Measurements from ENCODE around the gene COCH.
"Not testable (repeated sequence)": the region's sequence is repeated elsewhere in the genome, so short reads cannot be mapped to it uniquely, and the experiment has no call there.

Gene COCH

DNA sequence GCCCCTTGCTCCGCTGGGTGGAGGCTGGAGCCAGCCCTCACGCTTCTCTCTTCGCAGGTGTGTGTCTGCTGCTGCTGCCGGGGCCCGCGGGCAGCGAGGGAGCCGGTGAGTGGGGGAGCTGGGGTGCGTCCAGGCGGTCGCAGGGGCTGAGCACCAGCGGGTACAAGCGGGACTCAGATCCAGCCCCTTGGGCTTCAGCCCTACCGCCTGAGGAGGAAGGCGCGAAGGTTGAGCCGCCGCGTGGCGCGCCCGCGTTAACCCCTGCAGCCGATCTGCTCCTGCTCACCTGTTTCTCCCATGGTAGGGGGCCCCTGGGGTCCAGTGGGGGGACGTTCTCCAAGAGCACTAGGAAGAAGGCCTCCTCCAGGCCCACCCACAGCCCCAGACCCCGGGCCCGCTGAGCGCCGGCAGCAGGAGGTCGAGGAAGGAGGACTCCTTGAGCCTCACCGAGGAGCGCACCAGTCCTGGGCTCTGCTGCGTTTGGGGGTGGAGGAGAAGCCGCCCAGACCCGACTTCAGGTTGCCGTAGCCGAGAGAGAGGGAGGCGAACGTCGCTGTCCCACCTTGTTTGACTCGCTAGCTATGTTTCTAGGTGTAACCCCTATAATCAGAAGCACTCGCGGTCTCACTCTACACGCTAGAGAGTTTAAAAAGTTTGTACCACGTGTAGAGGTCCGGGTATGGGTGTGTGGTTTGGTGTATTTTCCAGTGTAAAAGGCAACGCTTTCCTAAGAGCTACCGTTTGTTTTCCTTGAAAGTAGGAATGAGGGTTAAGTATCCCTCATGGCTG, 834 bp downstream of the COCH start:
- intact Hi-C loops (cut with DNase I) = no loop called here
- DNase-seq = peak in 2 of 10 donors; percentile 63 to 85

DNA sequence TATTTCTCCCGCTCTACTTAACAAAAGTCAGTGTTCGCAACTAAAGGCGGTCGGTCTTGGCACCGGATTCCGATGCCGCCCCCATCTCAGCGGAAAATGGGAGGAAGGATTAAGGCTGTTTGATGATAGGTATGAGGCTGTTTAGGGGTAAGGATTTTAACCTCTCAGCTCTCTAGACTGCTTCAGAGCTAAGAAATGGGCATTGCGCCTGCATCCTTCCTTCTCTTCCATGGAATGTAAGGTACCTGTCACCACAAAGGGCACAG, 1.4 kb downstream of the COCH start:
- intact Hi-C loops (cut with DNase I) = no loop called here
- DNase-seq = no peak

DNA sequence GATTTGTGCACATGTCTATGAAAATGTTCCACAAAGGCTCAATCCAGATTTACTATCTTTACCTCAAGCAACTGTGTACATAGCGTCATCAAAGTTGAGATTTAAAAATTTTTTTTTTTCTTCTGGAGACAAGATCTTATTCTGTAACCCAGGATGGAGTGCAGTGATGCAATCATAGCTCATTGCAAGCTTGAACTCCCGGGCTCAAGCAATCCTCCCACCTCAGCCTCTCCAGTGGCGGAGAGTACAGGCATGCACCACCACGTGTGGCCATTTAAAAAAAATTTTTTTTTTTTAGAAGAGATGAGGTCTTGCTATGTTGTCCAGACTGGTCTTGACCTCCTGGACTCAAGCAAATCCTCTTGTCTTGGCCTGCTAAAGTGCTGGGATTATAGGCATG, 2.3 kb downstream of the COCH start:
- no peak for DNase-seq
- intact Hi-C loops (cut with DNase I) = no loop called here

DNA sequence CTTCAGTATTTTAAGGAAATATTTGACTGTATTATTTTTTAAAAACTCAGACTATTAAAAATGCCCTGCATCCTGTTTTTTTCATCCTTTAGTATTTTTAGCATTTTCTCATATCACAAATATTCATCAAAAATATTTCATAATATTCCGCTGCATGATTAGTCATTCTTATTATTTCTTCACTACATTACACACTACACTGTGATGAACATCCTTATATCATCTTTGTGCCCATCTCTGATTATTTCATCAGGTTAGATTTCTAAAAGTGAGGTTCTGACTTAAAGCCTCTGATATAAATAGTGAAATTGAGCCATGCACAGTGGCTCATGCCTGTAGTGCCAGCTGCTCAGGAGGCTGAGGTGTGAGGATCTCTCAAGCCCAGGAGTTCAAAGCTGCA, 8.1 kb downstream of the COCH start:
- DNase-seq = no peak
- intact Hi-C loops (cut with DNase I) = no loop called here

DNA sequence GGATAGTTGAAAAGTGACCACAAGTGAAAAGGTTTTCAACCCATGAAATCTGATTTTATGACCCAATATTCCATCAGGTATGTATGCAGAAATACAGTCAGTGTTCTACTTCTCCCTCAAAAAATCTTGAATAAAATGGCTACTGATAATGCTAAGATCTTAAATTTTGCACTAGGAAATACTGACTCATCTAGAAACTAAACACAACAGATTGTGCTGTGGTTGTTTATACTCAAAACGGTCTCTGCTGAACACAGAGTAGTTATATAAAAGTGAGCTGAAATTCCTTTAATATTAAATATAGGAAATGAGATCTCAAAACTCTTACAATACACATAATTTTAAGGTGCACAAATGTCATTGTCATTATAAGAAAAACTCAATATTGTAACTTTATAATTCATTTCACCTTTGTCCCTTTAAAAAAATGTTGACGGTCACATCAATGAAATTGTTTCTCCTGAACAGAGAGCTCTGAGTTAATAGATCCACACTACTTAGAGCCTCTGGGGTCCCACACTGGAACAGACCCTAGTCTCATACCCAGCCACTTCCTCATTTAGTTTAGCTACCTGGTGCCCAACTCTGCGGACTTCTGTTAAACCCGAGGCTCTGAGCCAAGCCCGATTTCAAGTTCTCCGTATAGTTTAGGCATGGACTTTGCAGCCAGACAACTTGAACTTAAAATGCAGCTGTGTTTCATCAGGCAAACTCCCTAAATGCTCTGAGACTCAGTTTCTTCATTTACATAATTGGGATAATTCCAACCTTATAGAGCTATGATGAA, 9.3 kb downstream of the COCH start:
- intact Hi-C loops (cut with DNase I) = no loop called here
- no peak for DNase-seq

DNA sequence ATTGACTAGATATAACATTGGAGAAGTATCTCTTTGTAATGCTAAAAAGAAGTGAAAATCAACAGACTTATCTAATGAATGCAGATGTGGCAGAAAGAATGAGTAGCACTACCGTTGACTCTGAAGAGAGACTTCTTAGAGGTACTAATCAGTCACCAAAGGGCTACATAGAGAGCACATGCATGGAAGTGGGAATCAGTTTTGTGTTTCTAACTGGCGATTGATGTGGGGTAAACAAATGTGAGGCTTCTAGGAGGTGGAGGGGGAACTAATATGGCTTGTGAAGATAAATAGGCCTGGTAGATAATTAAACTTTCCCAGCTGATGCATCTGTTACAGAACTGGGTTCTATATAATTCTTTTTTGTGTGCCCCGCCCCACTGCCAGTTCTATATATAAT, 10.5 kb downstream of the COCH start:
- intact Hi-C loops (cut with DNase I) = no loop called here
- no peak for DNase-seq

DNA sequence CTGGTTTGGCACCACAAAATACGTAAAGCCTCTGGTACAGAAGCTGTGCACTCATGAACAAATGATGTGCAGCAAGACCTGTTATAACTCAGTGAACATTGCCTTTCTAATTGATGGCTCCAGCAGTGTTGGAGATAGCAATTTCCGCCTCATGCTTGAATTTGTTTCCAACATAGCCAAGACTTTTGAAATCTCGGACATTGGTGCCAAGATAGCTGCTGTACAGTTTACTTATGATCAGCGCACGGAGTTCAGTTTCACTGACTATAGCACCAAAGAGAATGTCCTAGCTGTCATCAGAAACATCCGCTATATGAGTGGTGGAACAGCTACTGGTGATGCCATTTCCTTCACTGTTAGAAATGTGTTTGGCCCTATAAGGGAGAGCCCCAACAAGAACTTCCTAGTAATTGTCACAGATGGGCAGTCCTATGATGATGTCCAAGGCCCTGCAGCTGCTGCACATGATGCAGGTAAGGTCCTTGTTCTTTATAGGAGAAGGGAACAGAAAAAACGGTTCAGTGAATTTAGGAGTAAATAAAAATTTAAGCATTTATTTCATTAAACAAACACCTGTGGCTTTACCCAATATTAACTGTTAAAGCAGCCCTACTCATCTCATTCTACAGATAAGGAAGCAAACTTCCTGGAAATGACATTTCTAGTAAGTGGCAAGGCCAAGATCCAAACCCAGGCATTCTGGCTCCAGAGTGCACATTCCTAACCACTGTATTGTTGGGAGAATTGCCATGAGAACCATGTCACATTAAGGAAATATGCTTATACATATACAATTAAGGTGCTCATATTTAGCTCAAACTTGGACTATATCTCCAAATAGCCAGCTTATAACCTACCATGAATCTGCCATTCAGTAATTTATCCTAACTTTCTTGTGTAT, 11.7 kb downstream of the COCH start:
- intact Hi-C loops (cut with DNase I) = no loop called here
- no peak for DNase-seq

DNA sequence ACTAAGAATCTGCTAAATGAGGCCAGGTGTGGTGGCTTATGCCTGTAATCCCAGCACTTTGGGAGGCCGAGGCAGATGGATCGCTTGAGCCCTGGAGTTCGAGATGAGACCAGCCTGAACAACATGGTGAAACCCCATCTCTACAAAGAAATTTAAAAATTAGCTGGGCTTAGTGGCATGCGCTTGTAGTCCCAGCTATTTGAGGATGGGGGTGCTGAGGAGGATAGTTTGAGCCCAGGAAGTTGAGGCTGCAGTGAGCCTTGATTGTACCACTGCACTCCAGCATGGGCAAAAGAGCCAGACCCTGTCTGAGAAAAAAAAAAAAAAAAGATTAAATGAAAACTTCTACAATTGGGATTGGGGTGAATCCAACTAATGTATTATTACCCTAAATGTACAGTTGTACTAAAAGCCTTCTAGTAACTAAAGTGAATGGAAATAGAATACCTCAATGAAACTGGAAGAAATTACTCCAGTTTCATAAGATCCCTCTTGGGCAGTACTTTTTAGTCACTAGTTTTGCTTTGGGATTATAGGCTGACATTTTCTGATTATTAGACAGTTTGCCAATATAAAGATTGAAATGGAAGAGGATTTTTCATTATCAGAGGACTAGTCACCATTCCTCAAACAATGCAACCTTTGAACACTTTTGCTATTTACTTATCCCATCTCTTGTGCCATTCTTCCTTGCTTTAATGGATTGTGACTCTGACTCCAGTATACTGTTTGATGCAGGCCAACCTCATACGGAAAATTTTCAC, 14.3 kb downstream of the COCH start:
- intact Hi-C loops (cut with DNase I) = no loop called here
- DNase-seq = no peak

DNA sequence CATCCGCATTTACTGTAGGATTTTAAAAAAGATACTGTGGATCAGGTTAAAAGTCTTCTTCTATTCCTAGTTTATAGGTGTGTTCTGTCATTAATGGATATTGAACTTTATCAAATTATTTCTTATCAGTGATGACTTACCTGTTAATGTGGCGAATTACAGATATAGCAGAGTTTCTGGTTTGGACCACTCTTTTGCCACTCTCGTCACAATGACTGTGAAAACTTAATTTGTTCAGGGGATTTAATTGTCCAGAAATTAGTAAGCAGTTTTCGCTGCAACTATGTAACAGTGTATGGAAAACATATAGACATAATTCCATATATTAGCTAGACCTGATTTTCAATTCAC, 14.9 kb downstream of the COCH start:
- DNase-seq = no peak
- intact Hi-C loops (cut with DNase I) = no loop called here

DNA sequence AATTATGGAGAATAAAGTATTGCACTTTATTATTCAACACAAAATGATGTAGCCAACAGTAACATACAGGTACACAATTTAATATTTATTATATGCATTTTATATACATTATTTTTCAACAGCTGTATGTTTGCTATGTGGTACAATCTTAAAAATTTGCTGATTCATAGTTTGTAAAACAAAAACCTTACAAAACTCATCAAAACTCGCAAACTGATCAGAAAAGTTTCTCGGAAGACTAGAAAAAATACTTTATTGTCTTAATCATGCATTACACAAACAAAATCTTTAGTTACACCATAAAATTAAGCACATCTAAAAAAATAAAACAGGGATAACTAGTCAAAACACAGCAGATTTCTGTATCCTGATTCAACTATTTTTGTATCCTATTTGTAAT, 19.5 kb downstream of the COCH start:
- DNase-seq = no peak
- intact Hi-C loops (cut with DNase I) = no loop called here

DNA sequence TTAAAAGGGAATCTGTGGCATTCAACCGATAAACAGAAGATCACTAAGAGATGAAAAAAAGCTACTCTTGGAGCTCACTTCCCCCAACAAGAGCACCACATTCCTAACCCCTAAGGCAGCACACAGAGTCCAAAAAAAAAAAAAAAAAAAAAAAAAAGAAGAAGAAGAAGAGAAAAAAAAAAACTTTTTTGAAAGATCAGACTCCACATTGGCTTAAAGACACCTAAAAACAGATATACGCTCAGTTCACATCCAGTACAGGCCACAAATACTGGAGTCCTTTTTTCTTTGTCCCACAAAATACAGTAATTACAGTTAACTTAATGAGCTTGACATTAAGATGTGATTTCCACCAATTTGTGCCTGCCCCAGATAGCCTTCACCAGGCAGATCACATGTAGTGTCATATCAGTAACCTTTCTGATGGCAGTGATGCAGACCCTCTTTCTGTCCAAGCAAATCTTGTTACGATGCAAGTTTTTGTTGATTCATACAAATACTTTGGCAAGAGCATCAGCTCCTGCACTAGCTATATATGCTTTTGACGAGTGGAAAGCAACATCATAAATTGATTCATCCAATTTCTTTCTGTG, 20.7 kb downstream of the COCH start:
- intact Hi-C loops (cut with DNase I) = no loop called here
- DNase-seq = no peak

DNA sequence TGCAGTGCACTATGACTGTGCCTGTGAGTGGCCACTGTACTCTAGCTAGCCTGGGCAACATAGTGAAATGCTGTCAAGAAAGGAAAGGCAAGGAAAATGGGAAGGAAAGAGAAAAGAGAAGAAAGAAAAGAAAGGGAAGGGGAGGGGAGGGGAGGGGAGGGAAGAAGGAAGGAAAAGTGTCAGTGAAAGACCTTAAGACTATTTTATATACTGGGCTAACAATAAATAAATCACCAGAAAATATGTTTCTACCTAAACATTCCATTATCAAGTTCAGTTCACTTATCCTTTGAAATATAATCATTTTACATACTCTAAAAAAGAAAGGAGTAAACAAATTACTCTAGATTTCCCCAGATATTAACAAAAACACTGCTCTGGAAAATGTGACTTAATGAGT, 22.1 kb downstream of the COCH start:
- intact Hi-C loops (cut with DNase I) = no loop called here
- DNase-seq = no peak

DNA sequence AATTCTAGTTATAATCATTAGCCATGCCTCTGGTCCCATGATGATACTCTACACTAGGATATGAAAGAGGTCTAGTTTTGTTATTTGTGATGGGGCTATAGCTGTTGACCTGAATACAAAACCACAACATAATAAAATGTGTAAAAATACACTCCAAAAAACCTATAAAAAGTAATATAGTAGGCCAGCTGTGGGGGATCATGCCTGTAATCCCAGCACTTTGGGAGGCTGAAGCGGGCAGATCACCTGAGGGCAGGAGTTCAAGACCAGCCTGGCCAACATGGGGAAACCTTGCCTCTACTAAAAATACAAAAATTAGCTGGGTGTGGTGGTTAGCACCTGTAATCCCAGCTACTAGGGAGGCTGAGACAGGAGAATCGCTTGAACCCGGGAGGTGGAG, 22.8 kb downstream of the COCH start:
- DNase-seq; intact Hi-C loops (cut with DNase I): not testable (repeated sequence)

DNA sequence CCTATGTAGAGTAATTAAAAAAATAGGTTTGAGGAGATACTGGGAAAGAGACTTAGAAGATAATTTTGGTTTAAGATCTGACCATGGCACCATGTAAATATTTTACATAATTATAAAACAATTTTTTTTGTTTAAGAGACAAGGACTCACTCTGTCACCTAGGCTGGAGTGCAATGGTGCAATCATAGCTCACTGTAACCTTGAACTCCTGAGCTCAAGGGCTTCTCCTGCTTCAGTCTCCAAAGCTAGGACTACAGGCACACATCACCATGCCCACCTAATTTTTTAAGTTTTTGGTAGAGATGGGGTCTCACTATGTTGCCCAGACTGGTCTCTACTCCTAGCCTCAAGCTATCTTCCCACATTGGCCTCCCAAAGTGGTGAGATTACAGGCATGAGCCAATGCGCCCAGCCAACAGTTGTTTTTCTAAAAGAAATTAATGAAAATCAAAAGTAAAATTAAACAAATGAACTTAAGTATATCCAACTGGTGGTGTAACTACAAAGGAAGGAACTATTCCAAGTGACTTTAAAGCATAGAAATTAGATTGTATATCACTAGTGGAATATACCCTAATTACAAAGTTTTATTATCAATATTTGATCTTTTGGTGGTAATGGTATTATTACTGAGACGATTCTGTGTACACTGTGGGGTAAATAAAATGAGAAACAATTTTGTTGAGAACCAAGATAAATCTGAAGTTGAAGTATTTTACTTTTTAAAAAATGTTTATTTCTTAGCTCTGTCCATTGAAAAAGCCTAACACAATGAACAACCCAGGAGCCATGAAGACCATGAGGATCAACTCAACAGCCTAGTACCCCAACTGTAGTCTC, 29.1 kb downstream of the COCH start:
- intact Hi-C loops (cut with DNase I) = no loop called here
- no peak for DNase-seq

DNA sequence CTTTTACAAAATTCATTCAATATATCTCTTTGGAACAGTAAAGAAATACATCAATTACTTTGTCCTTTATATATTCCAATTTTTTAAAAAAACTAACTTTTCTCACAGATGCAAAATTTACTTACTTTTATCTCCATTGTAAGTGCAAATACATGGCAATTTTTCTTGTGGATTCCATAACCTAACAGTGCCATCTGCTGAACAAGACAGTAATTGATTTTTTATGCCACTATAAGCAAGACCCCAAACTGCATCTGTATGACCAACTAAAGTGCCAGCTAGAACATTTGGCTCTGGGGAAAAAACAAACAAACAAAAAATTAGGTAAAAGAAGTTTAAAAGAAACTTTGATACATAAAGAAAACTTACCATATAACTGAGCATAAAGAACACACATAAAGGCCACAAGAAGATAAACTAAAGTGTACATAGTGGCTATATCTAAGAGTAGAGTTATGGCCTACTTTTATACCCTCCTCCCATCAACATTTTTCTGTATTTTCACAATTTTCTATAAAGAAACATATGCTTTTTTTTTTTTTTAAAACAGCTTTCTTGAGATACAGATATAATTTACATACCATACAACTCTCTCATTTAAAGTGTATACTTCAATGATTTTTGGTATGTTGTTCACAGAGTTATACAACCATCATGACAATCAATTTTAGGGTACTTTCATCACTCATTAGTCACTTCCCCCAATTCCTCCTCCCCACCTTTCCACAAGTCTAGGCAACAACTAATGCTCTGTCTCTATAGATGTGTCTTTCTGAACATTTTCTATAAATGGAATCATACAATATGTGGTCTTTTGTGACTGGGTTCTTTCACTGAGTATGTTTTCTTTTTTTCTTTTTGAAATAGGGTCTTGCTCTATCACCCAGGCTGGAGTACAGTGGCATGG, 32.6 kb downstream of the COCH start:
- no peak for DNase-seq
- intact Hi-C loops (cut with DNase I) = loop anchor here (2.0 kb wide), 1 partner anchor 250 kb away; no protein-coding TSS in a partner anchor

DNA sequence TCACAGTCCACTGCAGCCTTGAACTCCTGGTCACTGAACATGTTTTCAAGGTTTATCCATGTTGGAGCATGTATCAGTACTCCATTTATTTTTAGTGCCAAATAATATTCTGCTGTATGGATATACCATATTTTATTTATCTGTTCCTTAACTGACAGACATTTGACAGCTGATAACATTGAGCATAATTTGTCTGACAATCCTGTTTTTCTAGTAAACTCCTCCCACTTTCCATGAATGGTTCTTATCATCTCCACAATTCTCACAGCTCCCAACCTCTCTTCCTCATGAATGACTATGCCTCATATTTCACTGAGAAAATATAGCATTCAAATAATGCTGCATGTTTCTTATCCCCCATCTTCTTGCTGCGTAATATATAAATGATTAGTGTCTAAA, 33.3 kb downstream of the COCH start:
- intact Hi-C loops (cut with DNase I) = loop anchor here (2.0 kb wide), 1 partner anchor 251 kb away; no protein-coding TSS in a partner anchor
- no peak for DNase-seq

DNA sequence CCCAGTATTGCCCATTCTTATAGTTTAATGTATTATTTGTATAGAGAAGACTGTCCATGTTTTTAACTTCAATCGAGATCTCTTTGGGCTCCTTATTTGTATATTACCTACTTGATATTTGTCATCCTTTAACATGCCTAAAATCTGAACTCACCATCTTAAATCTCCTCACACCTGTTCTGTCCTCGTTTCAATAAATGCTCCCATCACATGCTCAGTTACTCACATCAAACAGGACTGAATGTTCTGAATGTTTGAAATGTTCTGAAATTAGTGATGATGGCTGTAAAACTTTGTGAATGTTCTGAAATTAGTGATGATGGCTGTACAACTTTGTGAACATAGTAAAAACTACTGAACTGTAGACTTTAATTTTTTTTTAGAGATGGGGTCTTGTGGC, 34.5 kb downstream of the COCH start:
- intact Hi-C loops (cut with DNase I) = no loop called here
- DNase-seq = no peak

DNA sequence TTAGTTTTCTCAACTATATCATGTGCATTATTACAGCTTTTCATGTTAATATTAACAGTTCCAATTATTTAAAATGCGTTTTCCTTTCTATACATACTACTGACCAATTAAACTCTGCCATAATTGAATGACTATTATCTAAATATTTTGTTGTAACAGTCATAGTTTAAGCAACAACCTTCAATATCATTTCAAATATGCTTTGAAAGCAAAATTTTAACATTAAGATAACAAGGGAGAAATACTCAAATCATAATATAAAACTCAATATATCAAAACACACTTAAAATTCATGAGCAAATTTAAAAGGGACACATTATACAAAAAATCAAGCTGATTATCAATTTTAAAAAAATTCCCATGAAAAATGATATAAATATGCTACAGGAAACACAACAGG, 40.5 kb downstream of the COCH start:
- intact Hi-C loops (cut with DNase I) = no loop called here
- DNase-seq = no peak

Data from posterior cingulate gyrus (tissue), 11 donors.